Endothelial cell of umbilical vein (primary cell): ENCODE data around the gene RND2. TPM values are rescaled to one million over a fixed set of nuclear protein-coding genes. Genes with fewer than 3 reads are reported as not detected.
"Not testable (repeated sequence)": the region's sequence is repeated elsewhere in the genome, so short reads cannot be mapped to it uniquely, and the experiment has no call there.

Experiments
- BruUV-seq: library from RNA; stranded (reverse); fragments of 400-500 nt; replicated peaks from 2 replicates; lab custom pipeline; 2021; lab: Mats Ljungman, UMichigan
- CTCF ChIA-PET: fragments of 300-600, 350-600 bp; sonication (Branson Sonifier 250); formaldehyde crosslinking; loops from one replicate; lab custom pipeline; 2021; ENCODE audit warnings: antibody characterized with exemption, inconsistent platforms; lab: Charles Lee
- POLR2A ChIA-PET: fragments of 300-600, 350-600 bp; sonication (Branson Sonifier 250); formaldehyde crosslinking; loops from one replicate; lab custom pipeline; 2021; ENCODE audit warnings: antibody characterized with exemption, inconsistent platforms; lab: Charles Lee
- DNase-seq: peaks from one replicate; pipeline ENCODE4 v3.0.0-alpha.2; 2011; ENCODE audit warnings: low read depth, low spot score
- FAIRE-seq: peaks from 2 replicates; lab custom pipeline; 2011; peaks lifted over from hg19 to GRCh38; lab: Jason Lieb, UNC
- H2AFZ ChIP-seq: 2 replicates; pipeline ENCODE4 v1.6.0; 2012; ENCODE audit warnings: low read depth, low read length, control low read depth, inconsistent platforms
- H3K27ac ChIP-seq: 2 replicates; pipeline ENCODE4 v1.5.1; 2011; ENCODE audit warnings: low read depth, mild to moderate bottlenecking, control low read depth, low read length, moderate library complexity; ENCODE audit not compliant: insufficient read depth
- H3K27me3 ChIP-seq, 2 experiments: 2 replicates each; pipeline versions ENCODE4 v1.6.0 to v1.6.1; 2011; ENCODE audit warnings: low read length in 2 of 2, mixed read lengths in 1 of 2; ENCODE audit not compliant: control insufficient read depth in 2 of 2, insufficient read depth in 2 of 2
- H3K36me3 ChIP-seq, 2 experiments: 2 replicates in 1 of 2; 3 replicates in 1 of 2; pipeline ENCODE4 v1.5.1; 2011; ENCODE audit warnings: low read length in 2 of 2, mild to moderate bottlenecking in 1 of 2, moderate library complexity in 1 of 2; ENCODE audit not compliant: control insufficient read depth in 2 of 2, insufficient read depth in 2 of 2; ENCODE audit errors: extremely low read depth in 1 of 2
- H3K4me1 ChIP-seq: 3 replicates; pipeline ENCODE4 v1.5.1; 2011; ENCODE audit warnings: mild to moderate bottlenecking, low read length; ENCODE audit not compliant: control insufficient read depth, insufficient read depth; ENCODE audit errors: extremely low read depth
- H3K4me2 ChIP-seq: 2 replicates; pipeline ENCODE4 v1.6.1; 2011; ENCODE audit warnings: low read length, control low read depth, mixed read lengths; ENCODE audit not compliant: insufficient read depth
- H3K4me3 ChIP-seq, 3 experiments: fragments of 200-600 bp in 1 of 3; sonication (generic), shearing (Covaris generic) in 1 of 3; replicated peaks in 1 of 3; 2 replicates each; pipeline ENCODE4 v1.5.1; 2011 to 2016; ENCODE audit warnings: control low read depth in 3 of 3, low read length in 3 of 3, mild to moderate bottlenecking in 2 of 3, inconsistent platforms in 1 of 3, low read depth in 1 of 3, moderate library complexity in 1 of 3; ENCODE audit not compliant: insufficient read depth in 1 of 3
- H3K79me2 ChIP-seq: 2 replicates; pipeline ENCODE4 v1.6.0; 2012; ENCODE audit warnings: low read length, inconsistent platforms; ENCODE audit not compliant: control insufficient read depth, insufficient read depth
- H3K9ac ChIP-seq: replicated peaks from 2 replicates; pipeline ENCODE3; 2011; ENCODE audit warnings: low read length, control low read depth; ENCODE audit not compliant: insufficient read depth; ENCODE audit errors: extremely low read depth
- H3K9me1 ChIP-seq: replicated peaks from 3 replicates; pipeline ENCODE4 v1.6.0; 2011; ENCODE audit warnings: mild to moderate bottlenecking, low read length; ENCODE audit not compliant: control insufficient read depth, insufficient read depth; ENCODE audit errors: extremely low read depth
- H3K9me3 ChIP-seq: replicated peaks from 2 replicates; pipeline ENCODE4 v1.5.1; 2012; ENCODE audit warnings: low read length, inconsistent platforms; ENCODE audit not compliant: control insufficient read depth, insufficient read depth
- H4K20me1 ChIP-seq: replicated peaks from 2 replicates; pipeline ENCODE3; 2011; ENCODE audit warnings: mild to moderate bottlenecking, low read length; ENCODE audit not compliant: control insufficient read depth, insufficient read depth; ENCODE audit errors: extremely low read depth
- EZH2 ChIP-seq: IDR thresholded peaks from 2 replicates; pipeline ENCODE4 v1.6.1; 2012; ENCODE audit warnings: borderline replicate concordance, low read depth, mild to moderate bottlenecking, moderate library complexity, low read length, inconsistent platforms; ENCODE audit not compliant: severe bottlenecking
- FOS ChIP-seq: IDR thresholded peaks from 2 replicates; pipeline ENCODE4 v1.6.1; 2011; ENCODE audit warnings: mild to moderate bottlenecking, low read length, moderate library complexity, borderline replicate concordance; ENCODE audit not compliant: insufficient read depth
- GATA2 ChIP-seq: IDR thresholded peaks from 2 replicates; pipeline ENCODE4 v1.7.0; 2011; ENCODE audit warnings: low read depth, mild to moderate bottlenecking, moderate library complexity, mixed read lengths, low read length; ENCODE audit not compliant: insufficient read length, insufficient read depth
- JUN ChIP-seq: IDR thresholded peaks from 2 replicates; pipeline ENCODE4 v1.6.1; 2011; ENCODE audit warnings: borderline replicate concordance, low read depth; ENCODE audit not compliant: insufficient read length, insufficient read depth
- MYC ChIP-seq: IDR thresholded peaks from one replicate; pipeline ENCODE4 v1.6.1; 2011; ENCODE audit warnings: mild to moderate bottlenecking, low read depth, low read length
- POLR2A ChIP-seq: IDR thresholded peaks from 2 replicates; pipeline ENCODE4 v1.6.1; 2012; ENCODE audit warnings: low read depth, mild to moderate bottlenecking, control low read depth, low read length
- POLR2AphosphoS5 ChIP-seq: IDR thresholded peaks from 2 replicates; pipeline ENCODE4 v1.6.1; 2012; ENCODE audit warnings: low read depth, mild to moderate bottlenecking, control low read depth, low read length, moderate library complexity; ENCODE audit not compliant: insufficient read depth
- dilution Hi-C: fragments of 300-500 bp; cut with MboI; formaldehyde crosslinking; loops from one replicate; pipeline ENCODE4 v1.15.0; 2019; ENCODE audit warnings: low sequenced_read_pairs; ENCODE audit not compliant: extremely low pct_ligation_motif_present
- intact Hi-C: fragments of 100-400 bp; cut with micrococcal nuclease; formaldehyde crosslinking; loops from one replicate; pipeline ENCODE4 v1.10.0; 2022
- polyA plus RNA-seq, 4 experiments: library from polyadenylated mRNA; depleted of rRNA in 3 of 4; stranded (reverse) in 3 of 4; unstranded in 1 of 4; fragments of >200 nt; gene quantifications; 2 replicates each; pipeline versions ENCODE4 v1.2.1 to v1.2.3, GENCODE V29; 2011 to 2012; ENCODE audit warnings: missing spikeins in 1 of 4
- total RNA-seq: library from RNA; stranded (reverse); gene quantifications from 2 replicates; pipeline ENCODE4 v1.2.3, GENCODE V29; 2021
- TF ChIP-seq, protein P1 (sequence below), 2 donors: IDR thresholded peaks; 1 replicate in 1 of 2; 2 replicates in 1 of 2; pipeline ENCODE4 v1.5.1; 2011; ENCODE audit warnings: low read length in 2 of 2, mild to moderate bottlenecking in 2 of 2, moderate library complexity in 2 of 2, control low read depth in 1 of 2, inconsistent platforms in 1 of 2, low read depth in 1 of 2; ENCODE audit not compliant: insufficient read depth in 1 of 2; ENCODE audit errors: extremely low read depth in 1 of 2

The RND2 gene
- total and polyA plus RNA-seq, 2 donors (not counting 3 experiments of a cell fraction or from before 2014, with no cell fraction given), result 0.81 to 0.97 TPM

GRCh38 chr17:42975265-42975664 is 49.8 kb upstream of the RND2 start:
- Histone ChIP-seq H3K4me2 (no peak overlapping the region), H2AFZ (no peak overlapping the region), H3K27ac (no peak overlapping the region), H3K9me3 (no peaks in the 10 kb centered on the region), H4K20me1 (no peaks in the 10 kb centered on the region), H3K9ac (no peak overlapping the region), H3K4me3 (no peak overlapping the region), H3K36me3 (no peaks in the 10 kb centered on the region), H3K4me1 (peaks cover 6% of the 10 kb centered on the region), H3K27me3 (peaks cover 2% of the 10 kb centered on the region in 2 experiments), H3K79me2 (no peaks in the 10 kb centered on the region), H3K9me1 (no peaks in the 10 kb centered on the region)
- ChIA-PET CTCF (interaction anchor here (0.7 to 1.9 kb wide), 2 partner anchors 9 to 23 kb away, joined by 3 to 8 read pairs; partner anchors contain the start of gene RPL27), POLR2A (no interaction called here)
- no peak for DNase-seq
- no peak for FAIRE-seq
- dilution Hi-C loops (no loop called here), intact Hi-C loops (no loop called here)
- BruUV-seq, result no TSS peak
- TF ChIP-seq, protein P1, sequence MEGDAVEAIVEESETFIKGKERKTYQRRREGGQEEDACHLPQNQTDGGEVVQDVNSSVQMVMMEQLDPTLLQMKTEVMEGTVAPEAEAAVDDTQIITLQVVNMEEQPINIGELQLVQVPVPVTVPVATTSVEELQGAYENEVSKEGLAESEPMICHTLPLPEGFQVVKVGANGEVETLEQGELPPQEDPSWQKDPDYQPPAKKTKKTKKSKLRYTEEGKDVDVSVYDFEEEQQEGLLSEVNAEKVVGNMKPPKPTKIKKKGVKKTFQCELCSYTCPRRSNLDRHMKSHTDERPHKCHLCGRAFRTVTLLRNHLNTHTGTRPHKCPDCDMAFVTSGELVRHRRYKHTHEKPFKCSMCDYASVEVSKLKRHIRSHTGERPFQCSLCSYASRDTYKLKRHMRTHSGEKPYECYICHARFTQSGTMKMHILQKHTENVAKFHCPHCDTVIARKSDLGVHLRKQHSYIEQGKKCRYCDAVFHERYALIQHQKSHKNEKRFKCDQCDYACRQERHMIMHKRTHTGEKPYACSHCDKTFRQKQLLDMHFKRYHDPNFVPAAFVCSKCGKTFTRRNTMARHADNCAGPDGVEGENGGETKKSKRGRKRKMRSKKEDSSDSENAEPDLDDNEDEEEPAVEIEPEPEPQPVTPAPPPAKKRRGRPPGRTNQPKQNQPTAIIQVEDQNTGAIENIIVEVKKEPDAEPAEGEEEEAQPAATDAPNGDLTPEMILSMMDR (IDR thresholded peaks at IDR 0.05; ENCODE audit: extremely low read depth in 1 of 2, insufficient read depth in 1 of 2, low read depth in 1 of 2, low read length in 2 of 2), result no peak
- TF ChIP-seq POLR2A, result no peak
- no peak for TF ChIP-seq FOS
- TF ChIP-seq MYC, result no peak
- TF ChIP-seq JUN, result no peak
- TF ChIP-seq GATA2, result no peak
- no peak for TF ChIP-seq POLR2AphosphoS5
- TF ChIP-seq EZH2, result no peak

DNA sequence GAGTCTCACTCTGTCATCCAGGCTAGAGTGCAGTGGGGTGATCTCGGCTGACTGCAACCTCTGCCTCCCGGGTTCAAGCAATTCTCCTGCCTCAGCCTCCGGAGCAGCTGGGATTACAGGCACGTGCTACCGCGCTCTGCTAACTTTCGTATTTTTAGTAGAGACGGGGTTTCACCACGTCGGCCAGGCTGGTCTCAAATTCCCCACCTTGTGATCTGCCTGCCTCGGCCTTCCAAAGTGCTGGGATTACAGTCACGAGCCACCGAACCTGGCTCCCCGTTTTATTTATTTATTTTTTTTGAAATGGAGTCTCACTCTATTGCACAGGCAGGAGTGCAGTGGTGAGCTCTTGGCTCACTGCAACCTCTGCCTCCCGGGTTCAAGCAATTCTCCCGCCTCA is 49.3 kb upstream of the RND2 start:
- H3K9me3 ChIP-seq, dilution Hi-C loops, FAIRE-seq, intact Hi-C loops, H3K79me2 ChIP-seq, H3K27me3 ChIP-seq, H3K4me1 ChIP-seq, H3K36me3 ChIP-seq, H2AFZ ChIP-seq, H3K27ac ChIP-seq, H3K9ac ChIP-seq, POLR2A ChIA-PET, DNase-seq, BruUV-seq, H3K9me1 ChIP-seq, H3K4me3 ChIP-seq, H3K4me2 ChIP-seq, H4K20me1 ChIP-seq: not testable (repeated sequence)
- CTCF ChIA-PET, result interaction anchor here (0.7 to 1.0 kb wide), 2 partner anchors 8 to 22 kb away, joined by 3 to 4 read pairs; partner anchors contain the start of gene RPL27
